GM21717 (cell line): ENCODE measurements around the gene SBDS.
"Not testable (repeated sequence)": the region's sequence is repeated elsewhere in the genome, so short reads cannot be mapped to it uniquely, and the experiment has no call there.

Experiments
- ATAC-seq: cut with Tn5 transposase; IDR thresholded peaks from one replicate; pipeline ENCODE4 v1.9.1; 2021; ENCODE audit warnings: mild to moderate bottlenecking, moderate library complexity; ENCODE audit not compliant: unreplicated experiment

The SBDS gene

GRCh38 chr7:66996444-66997191 lies 1.2 kb upstream of the SBDS start, which contains the start of gene TYW1:
Gene TYW1 (plus strand): TSS chr7:66996833. CDS start chr7:66996979, 146 bp downstream.
- peak; percentile 92 for ATAC-seq

- ATAC-seq = peak; percentile 38
These were observed 716 bp downstream of the SBDS start for GRCh38 chr7:66994691-66995049.

- ATAC-seq = not testable (repeated sequence)
These were observed 1.3 kb downstream of the SBDS start for GRCh38 chr7:66994051-66994450.

- ATAC-seq = not testable (repeated sequence)
These were observed 5.8 kb downstream of the SBDS start for GRCh38 chr7:66989552-66989951.

- not testable (repeated sequence) for ATAC-seq
These were observed 15.1 kb downstream of the SBDS start for GRCh38 chr7:66980336-66980735.

- ATAC-seq = not testable (repeated sequence)
These were observed 16.4 kb downstream of the SBDS start for GRCh38 chr7:66979013-66979412.

- not testable (repeated sequence) for ATAC-seq
These were observed 17.1 kb downstream of the SBDS start for GRCh38 chr7:66978312-66978711.

- ATAC-seq = no peak
These were observed 20.3 kb downstream of the SBDS start for GRCh38 chr7:66974986-66975590.

- ATAC-seq = no peak
These were observed 25.1 kb downstream of the SBDS start for GRCh38 chr7:66970310-66970709.

- ATAC-seq = not testable (repeated sequence)
These were observed 26.4 kb downstream of the SBDS start for GRCh38 chr7:66969001-66969400.

GRCh38 chr7:66967029-66967428 lies 28.4 kb downstream of the SBDS start:
- ATAC-seq = no peak

- ATAC-seq = no peak
These were observed 31.0 kb downstream of the SBDS start for GRCh38 chr7:66964411-66964810.

- no peak for ATAC-seq
These were observed 34.3 kb downstream of the SBDS start for GRCh38 chr7:66961096-66961495.

GRCh38 chr7:66960192-66960591 lies 35.2 kb downstream of the SBDS start:
- no peak for ATAC-seq

- ATAC-seq = no peak
These were observed 36.6 kb downstream of the SBDS start for GRCh38 chr7:66958538-66959350.

- no peak for ATAC-seq
These were observed 37.6 kb downstream of the SBDS start for GRCh38 chr7:66957595-66958290.

GRCh38 chr7:66953044-66953427 lies 42.4 kb downstream of the SBDS start:
- no peak for ATAC-seq

GRCh38 chr7:66952343-66953043 lies 42.9 kb downstream of the SBDS start:
- no peak for ATAC-seq

GRCh38 chr7:66950763-66951162 lies 44.6 kb downstream of the SBDS start:
- no peak for ATAC-seq

- no peak for ATAC-seq
These were observed 45.1 kb downstream of the SBDS start for GRCh38 chr7:66950311-66950710.
